PC-3 (cell line): Measurements from ENCODE around the gene SLC12A6. TPM values are rescaled to one million over a fixed set of nuclear protein-coding genes. Genes with fewer than 3 reads are reported as not detected.

ENCODE experiments used
- ATAC-seq: fragments of 200-7000 bp; cut with Tn5 transposase; 2 replicates; pipeline ENCODE4 v1.9.1; 2020; ENCODE audit warnings: mild to moderate bottlenecking, moderate library complexity
- BruUV-seq: library from RNA; stranded (reverse); fragments of 400-500 nt; replicated peaks from 2 replicates; lab custom pipeline; 2021; lab: Mats Ljungman, UMichigan
- CTCF ChIA-PET: fragments of 300-600 bp; sonication (Branson Sonifier 250); formaldehyde crosslinking; loops from one replicate; lab custom pipeline; 2022; ENCODE audit warnings: antibody characterized with exemption; lab: Charles Lee
- POLR2A ChIA-PET: fragments of 300-600 bp; sonication (Branson Sonifier 250); formaldehyde crosslinking; loops from one replicate; lab custom pipeline; 2022; ENCODE audit warnings: antibody characterized with exemption; ENCODE audit not compliant: unreplicated experiment; lab: Charles Lee
- DNase-seq: peaks from one replicate; pipeline ENCODE4 v3.0.0-alpha.2; 2015
- H2AFZ ChIP-seq: fragments of 300-600 bp; sonication (generic); 2 replicates; pipeline ENCODE4 v1.6.0; 2016; ENCODE audit warnings: antibody characterized with exemption, low read length
- H3F3A ChIP-seq: fragments of 300-600 bp; sonication (generic); one replicate; pipeline ENCODE4 v1.6.0; 2017; ENCODE audit warnings: antibody characterized with exemption, low read length, control low read depth, mild to moderate bottlenecking; ENCODE audit not compliant: unreplicated experiment
- H3K27ac ChIP-seq: fragments of 300-600 bp; sonication (generic); 2 replicates; pipeline ENCODE4 v1.5.1; 2016; ENCODE audit warnings: mild to moderate bottlenecking, low read length
- H3K27me3 ChIP-seq: fragments of 300-600 bp; sonication (generic); 2 replicates; pipeline ENCODE4 v1.6.1; 2016; ENCODE audit warnings: low read length, mixed read lengths
- H3K36me3 ChIP-seq: fragments of 300-600 bp; sonication (generic); 2 replicates; pipeline ENCODE4 v1.6.1; 2016; ENCODE audit warnings: low read depth, mixed run types, low read length, mixed read lengths
- H3K4me1 ChIP-seq: fragments of 300-600 bp; sonication (generic); 2 replicates; pipeline ENCODE4 v1.5.1; 2016; ENCODE audit warnings: low read length; ENCODE audit not compliant: insufficient read depth
- H3K4me2 ChIP-seq: fragments of 300-600 bp; sonication (generic); 2 replicates; pipeline ENCODE4 v1.6.0; 2016; ENCODE audit warnings: low read length
- H3K4me3 ChIP-seq: fragments of 300-600 bp; sonication (generic); 2 replicates; pipeline ENCODE4 v1.5.1; 2016; ENCODE audit warnings: mild to moderate bottlenecking, low read length, mixed read lengths
- H3K79me2 ChIP-seq: fragments of 300-600 bp; sonication (generic); 2 replicates; pipeline ENCODE4 v1.6.1; 2017; ENCODE audit warnings: low read length, mixed read lengths
- H3K9ac ChIP-seq: fragments of 300-600 bp; sonication (generic); 2 replicates; pipeline ENCODE4 v1.6.0; 2016; ENCODE audit warnings: mild to moderate bottlenecking, low read length
- H3K9me2 ChIP-seq: fragments of 300-600 bp; sonication (generic); replicated peaks from 2 replicates; pipeline ENCODE4 v1.6.1; 2016; ENCODE audit warnings: mixed run types, low read length, mixed read lengths
- H3K9me3 ChIP-seq: fragments of 300-600 bp; sonication (generic); 2 replicates; pipeline ENCODE4 v1.6.1; 2016; ENCODE audit warnings: low read length, mixed read lengths
- H4K20me1 ChIP-seq: fragments of 300-600 bp; sonication (generic); 2 replicates; pipeline ENCODE4 v1.6.1; 2016; ENCODE audit warnings: low read length, mixed read lengths
- CTCF ChIP-seq: fragments of 300-600 bp; sonication (generic); conservative IDR thresholded peaks from 2 replicates; pipeline ENCODE4 v1.5.1; 2017; ENCODE audit warnings: antibody characterized with exemption, low read depth, mild to moderate bottlenecking, low read length
- EZH2 ChIP-seq: fragments of 300-600 bp; sonication (generic); IDR thresholded peaks from one replicate; pipeline ENCODE4 v1.6.1; 2017; ENCODE audit warnings: antibody characterized with exemption, mild to moderate bottlenecking, low read length; ENCODE audit not compliant: unreplicated experiment
- EZH2phosphoT487 ChIP-seq: fragments of 300-600 bp; sonication (generic); IDR thresholded peaks from 2 replicates; pipeline ENCODE4 v1.6.1; 2018; ENCODE audit warnings: mild to moderate bottlenecking, antibody characterized with exemption, low read length, borderline replicate concordance
- intact Hi-C: fragments of 100-400 bp; cut with micrococcal nuclease; formaldehyde crosslinking; loops from 2 replicates; pipeline ENCODE4 v1.9.0; 2023
- total RNA-seq: library from RNA; depleted of rRNA; stranded (reverse); fragments of >200 nt; gene quantifications from 2 replicates; pipeline ENCODE4 v1.2.3, GENCODE V29; 2014

SLC12A6 gene
- total RNA-seq, 1 experiment from 2014 or later = 22.9 TPM

GRCh38 chr15:34330279-34330678 is 7.3 kb downstream of the SLC12A6 start:
- no peaks in the 10 kb centered on the region for H3K9me2 ChIP-seq
- DNase-seq = no peak
- no TSS peak for BruUV-seq
- 0 out of 2 replicates have a peak, but pooled peaks cover 2% of the 10 kb centered on the region for H3K36me3 ChIP-seq
- H3K4me2 ChIP-seq = no peak overlapping the region
- no peak overlapping the region for H3K9ac ChIP-seq
- no peaks in the 10 kb centered on the region for H4K20me1 ChIP-seq
- no peaks in the 10 kb centered on the region for H3K9me3 ChIP-seq
- POLR2A ChIA-PET = interaction anchor here (0.7 kb wide), 2 partner anchors 17 to 72 kb away, joined by 4 to 6 read pairs; no protein-coding TSS in a partner anchor
- ATAC-seq = no peak
- H3K27ac ChIP-seq = no peak overlapping the region
- CTCF ChIA-PET = no interaction called here
- no peak overlapping the region for H2AFZ ChIP-seq
- no peak for TF ChIP-seq EZH2phosphoT487
- H3K79me2 ChIP-seq = peaks cover 29% of the 10 kb centered on the region
- intact Hi-C loops = no loop called here
- H3K4me1 ChIP-seq = peaks cover 20% of the 10 kb centered on the region
- no peaks in the 10 kb centered on the region for H3K27me3 ChIP-seq
- H3K4me3 ChIP-seq = no peak overlapping the region
- peaks cover 11% of the 10 kb centered on the region for H3F3A ChIP-seq

- CTCF ChIA-PET = interaction anchor here (0.6 kb wide), 1 partner anchor 258 kb away, joined by 3 read pairs; no protein-coding TSS in a partner anchor
- Histone ChIP-seq H3K79me2 (peaks cover 19% of the 10 kb centered on the region), H3K4me2 (no peak overlapping the region), H3K36me3 (0 out of 2 replicates have a peak, but pooled peaks cover 2% of the 10 kb centered on the region), H3F3A (no peaks in the 10 kb centered on the region), H3K4me1 (peaks cover 8% of the 10 kb centered on the region), H3K9me3 (no peaks in the 10 kb centered on the region), H2AFZ (no peak overlapping the region), H3K4me3 (no peak overlapping the region), H3K27me3 (no peaks in the 10 kb centered on the region), H4K20me1 (no peaks in the 10 kb centered on the region), H3K9ac (no peak overlapping the region), H3K27ac (no peak overlapping the region), H3K9me2 (no peaks in the 10 kb centered on the region)
- TF ChIP-seq EZH2 (no peak), EZH2phosphoT487 (no peak), CTCF (no peak)
- BruUV-seq = no TSS peak
- ATAC-seq (no peak), DNase-seq (no peak)
- intact Hi-C loops = no loop called here
- POLR2A ChIA-PET = interaction anchor here (0.6 kb wide), 1 partner anchor 11 kb away, joined by 3 read pairs; no protein-coding TSS in a partner anchor
These were observed 8.6 kb downstream of the SLC12A6 start for GRCh38 chr15:34329006-34329405.

GRCh38 chr15:34327906-34328305 is 9.7 kb downstream of the SLC12A6 start:
- no peak for DNase-seq
- H3K9me2 ChIP-seq = no peaks in the 10 kb centered on the region
- TF ChIP-seq EZH2 (no peak), CTCF (no peak), EZH2phosphoT487 (no peak)
- no peak overlapping the region for H3K9ac ChIP-seq
- no peaks in the 10 kb centered on the region for H3K4me1 ChIP-seq
- no peak overlapping the region for H3K4me2 ChIP-seq
- no peak for ATAC-seq
- 0 out of 2 replicates have a peak, but pooled peaks cover 2% of the 10 kb centered on the region for H3K36me3 ChIP-seq
- intact Hi-C loops = no loop called here
- CTCF ChIA-PET = no interaction called here
- H4K20me1 ChIP-seq = no peaks in the 10 kb centered on the region
- H2AFZ ChIP-seq = no peak overlapping the region
- no peaks in the 10 kb centered on the region for H3F3A ChIP-seq
- POLR2A ChIA-PET = interaction anchor here (0.7 kb wide), 1 partner anchor 29 kb away, joined by 4 read pairs; no protein-coding TSS in a partner anchor
- H3K9me3 ChIP-seq = no peaks in the 10 kb centered on the region
- H3K79me2 ChIP-seq = peaks cover 8% of the 10 kb centered on the region
- no peak overlapping the region for H3K27ac ChIP-seq
- H3K4me3 ChIP-seq = no peak overlapping the region
- H3K27me3 ChIP-seq = no peaks in the 10 kb centered on the region
- BruUV-seq = no TSS peak
